Parathyroid adenoma (tissue), 2 donors: ENCODE data around the gene FTL.
"Not testable (repeated sequence)": the region's sequence is repeated elsewhere in the genome, so short reads cannot be mapped to it uniquely, and the experiment has no call there.

Experiments
- H2AFZ ChIP-seq: fragments of 300-600 bp; sonication (generic); one replicate; pipeline ENCODE4 v1.7.0; 2017; ENCODE audit warnings: antibody characterized with exemption, mild to moderate bottlenecking
- H3K27ac ChIP-seq: fragments of 300-600 bp; sonication (generic); one replicate; pipeline ENCODE4 v1.7.0; 2017
- H3K27me3 ChIP-seq: fragments of 300-600 bp; sonication (generic); one replicate; pipeline ENCODE4 v1.7.0; 2017; ENCODE audit warnings: low read length; ENCODE audit not compliant: control insufficient read depth, insufficient read depth
- H3K36me3 ChIP-seq: fragments of 300-600 bp; sonication (generic); one replicate; pipeline ENCODE4 v1.7.0; 2017; ENCODE audit warnings: low read length; ENCODE audit not compliant: control insufficient read depth, insufficient read depth
- H3K4me1 ChIP-seq: fragments of 300-600 bp; sonication (generic); one replicate; pipeline ENCODE4 v1.7.0; 2017; ENCODE audit warnings: control low read depth
- H3K4me2 ChIP-seq: fragments of 300-600 bp; sonication (generic); one replicate; pipeline ENCODE4 v1.7.0; 2017; ENCODE audit warnings: low read length
- H3K4me3 ChIP-seq: fragments of 300-600 bp; sonication (generic); one replicate; pipeline ENCODE4 v1.7.0; 2017; ENCODE audit warnings: low read depth, low read length
- H3K79me2 ChIP-seq: fragments of 300-600 bp; sonication (generic); one replicate; pipeline ENCODE4 v1.7.0; 2017; ENCODE audit warnings: control low read depth
- H3K9ac ChIP-seq: fragments of 300-600 bp; sonication (generic); one replicate; pipeline ENCODE4 v1.7.0; 2017; ENCODE audit warnings: mild to moderate bottlenecking
- H3K9me3 ChIP-seq: fragments of 300-600 bp; sonication (generic); one replicate; pipeline ENCODE4 v1.7.0; 2017; ENCODE audit warnings: low read length; ENCODE audit not compliant: control insufficient read depth
- CTCF ChIP-seq: fragments of 300-600 bp; sonication (generic); IDR thresholded peaks from one replicate; pipeline ENCODE4 v1.7.0; 2017; ENCODE audit warnings: antibody characterized with exemption, mild to moderate bottlenecking
- donor health status: primary hyperparathyroidism.

FTL gene

GRCh38 chr19:48926909-48927308 is 38.2 kb upstream of the FTL start:
- H3K79me2 ChIP-seq = no peaks in the 10 kb centered on the region
- H3K4me2 ChIP-seq = no peak overlapping the region
- H3K4me3 ChIP-seq = no peak overlapping the region
- no peak overlapping the region for H2AFZ ChIP-seq
- H3K9me3 ChIP-seq = no peaks in the 10 kb centered on the region
- no peaks in the 10 kb centered on the region for H3K36me3 ChIP-seq
- H3K9ac ChIP-seq = no peak overlapping the region
- no peaks in the 10 kb centered on the region for H3K4me1 ChIP-seq
- H3K27ac ChIP-seq = no peak overlapping the region
- H3K27me3 ChIP-seq = no peaks in the 10 kb centered on the region
- no peak for TF ChIP-seq CTCF

GRCh38 chr19:48927692-48928091 is 37.4 kb upstream of the FTL start:
- not testable (repeated sequence) for H3K9ac ChIP-seq

GRCh38 chr19:48928164-48929025 is 36.7 kb upstream of the FTL start:
- Histone ChIP-seq H3K9me3 (no peaks in the 10 kb centered on the region), H3K27me3 (no peaks in the 10 kb centered on the region), H3K4me2 (no peak overlapping the region), H3K4me3 (no peak overlapping the region), H2AFZ (no peak overlapping the region), H3K9ac (no peak overlapping the region), H3K79me2 (no peaks in the 10 kb centered on the region), H3K4me1 (no peaks in the 10 kb centered on the region), H3K36me3 (no peaks in the 10 kb centered on the region), H3K27ac (no peak overlapping the region)
- no peak for TF ChIP-seq CTCF

More at GRCh38 chr19:48927692-48928091, 37.4 kb upstream of the FTL start:
- not testable (repeated sequence) for H3K9me3 ChIP-seq, H3K79me2 ChIP-seq, H3K36me3 ChIP-seq, H3K4me1 ChIP-seq, H3K4me2 ChIP-seq, H2AFZ ChIP-seq, H3K4me3 ChIP-seq, H3K27me3 ChIP-seq, H3K27ac ChIP-seq

- H3K4me3 ChIP-seq = peak within 1 kb of the TSS; percentile 46
- H3K79me2 ChIP-seq = no peaks in the 10 kb centered on the region
- H3K36me3 ChIP-seq = no peaks in the 10 kb centered on the region
- no peaks in the 10 kb centered on the region for H3K9me3 ChIP-seq
- no peaks in the 10 kb centered on the region for H3K27me3 ChIP-seq
- peak within 1 kb of the TSS; percentile 91 for H2AFZ ChIP-seq
- peak within 1 kb of the TSS; percentile 93 for H3K4me2 ChIP-seq
- H3K4me1 ChIP-seq = no peaks in the 10 kb centered on the region
- peak within 1 kb of the TSS; percentile 67 for H3K27ac ChIP-seq
- H3K9ac ChIP-seq = no peak within 1 kb of the TSS
- TF ChIP-seq CTCF = no peak
Measured at GRCh38 chr19:48933382-48933932, 31.7 kb upstream of the FTL start, which contains the start of gene DHDH. TSS of gene DHDH (plus strand) at chr19:48933699. CDS start at chr19:48933722, 23 bp downstream.

- H3K4me3 ChIP-seq = no peak overlapping the region
- no peaks in the 10 kb centered on the region for H3K79me2 ChIP-seq
- no peak overlapping the region for H3K4me2 ChIP-seq
- no peaks in the 10 kb centered on the region for H3K36me3 ChIP-seq
- no peaks in the 10 kb centered on the region for H3K27me3 ChIP-seq
- no peak overlapping the region for H2AFZ ChIP-seq
- no peaks in the 10 kb centered on the region for H3K9me3 ChIP-seq
- H3K27ac ChIP-seq = no peak overlapping the region
- H3K9ac ChIP-seq = no peak overlapping the region
- TF ChIP-seq CTCF = no peak
- no peaks in the 10 kb centered on the region for H3K4me1 ChIP-seq
Measured at GRCh38 chr19:48934837-48935236, 30.3 kb upstream of the FTL start.
